AG10803 (cell line): ENCODE measurements around the gene TENT4A.

Experiments
- DNase-seq: peaks from one replicate; pipeline ENCODE4 v3.0.0; 2010; ENCODE audit warnings: low read depth
- H3K4me3 ChIP-seq: 2 replicates; pipeline ENCODE4 v1.5.1; 2011; ENCODE audit warnings: mild to moderate bottlenecking, low read length, control low read depth
- CTCF ChIP-seq: conservative IDR thresholded peaks from 2 replicates; pipeline ENCODE4 v1.5.1; 2011; ENCODE audit warnings: mild to moderate bottlenecking, low read length, control low read depth, inconsistent platforms

TENT4A gene

GRCh38 chr5:6761333-6761732 lies 48.1 kb downstream of the TENT4A start:
- TF ChIP-seq CTCF, result no peak
- no peak overlapping the region for H3K4me3 ChIP-seq
- DNase-seq, result no peak

- no peak for DNase-seq
- TF ChIP-seq CTCF, result no peak
- H3K4me3 ChIP-seq, result no peak overlapping the region
Observed at GRCh38 chr5:6762116-6762515, 48.9 kb downstream of the TENT4A start.

GRCh38 chr5:6762697-6763096 lies 49.5 kb downstream of the TENT4A start:
- no peak for DNase-seq
- H3K4me3 ChIP-seq, result no peak overlapping the region
- TF ChIP-seq CTCF, result no peak

- no peak for DNase-seq
- no peak overlapping the region for H3K4me3 ChIP-seq
- TF ChIP-seq CTCF, result no peak
Observed at GRCh38 chr5:6763191-6763590, 50.0 kb downstream of the TENT4A start.

GRCh38 chr5:6765612-6766525 lies 52.6 kb downstream of the TENT4A start:
- DNase-seq, result peak; percentile 68
- TF ChIP-seq CTCF, result peak; percentile 80
- no peak overlapping the region for H3K4me3 ChIP-seq

- no peak overlapping the region for H3K4me3 ChIP-seq
- DNase-seq, result peak; percentile 83
- TF ChIP-seq CTCF, result no peak
Observed at GRCh38 chr5:6766604-6767093, 53.4 kb downstream of the TENT4A start.

- no peak for DNase-seq
- TF ChIP-seq CTCF, result no peak
- H3K4me3 ChIP-seq, result no peak overlapping the region
Observed at GRCh38 chr5:6767481-6768063, 54.3 kb downstream of the TENT4A start.
